GM23248 (cell line): ENCODE measurements around the gene PPP2R2D.

Source experiments
- EZH2 ChIP-seq: fragments of 200-600 bp; sonication (generic); IDR thresholded peaks from 2 replicates; pipeline ENCODE4 v1.6.1; 2018; ENCODE audit warnings: antibody characterized with exemption, mild to moderate bottlenecking; ENCODE audit not compliant: insufficient read depth, poor library complexity, severe bottlenecking
- EZH2phosphoT487 ChIP-seq: fragments of 200-600 bp; sonication (generic); IDR thresholded peaks from 2 replicates; pipeline ENCODE4 v1.6.1; 2018; ENCODE audit warnings: antibody characterized with exemption, moderate library complexity, mild to moderate bottlenecking, low read depth; ENCODE audit not compliant: insufficient read depth

GRCh38 chr10:131961777-131962662 is 61.2 kb downstream of the PPP2R2D start:
- no peak for TF ChIP-seq EZH2
- no peak for TF ChIP-seq EZH2phosphoT487
